GM20000 (cell line): Measurements from ENCODE around the gene C15orf62.

ENCODE experiments used
- DNase-seq: peaks from one replicate; pipeline ENCODE4 v3.0.0; 2012; ENCODE audit warnings: low spot score
- CTCF ChIP-seq: IDR thresholded peaks from 2 replicates; pipeline ENCODE4 v1.5.1; 2012; ENCODE audit warnings: mild to moderate bottlenecking, control low read depth; ENCODE audit errors: extremely low read depth, missing control alignments

Gene C15orf62

DNA sequence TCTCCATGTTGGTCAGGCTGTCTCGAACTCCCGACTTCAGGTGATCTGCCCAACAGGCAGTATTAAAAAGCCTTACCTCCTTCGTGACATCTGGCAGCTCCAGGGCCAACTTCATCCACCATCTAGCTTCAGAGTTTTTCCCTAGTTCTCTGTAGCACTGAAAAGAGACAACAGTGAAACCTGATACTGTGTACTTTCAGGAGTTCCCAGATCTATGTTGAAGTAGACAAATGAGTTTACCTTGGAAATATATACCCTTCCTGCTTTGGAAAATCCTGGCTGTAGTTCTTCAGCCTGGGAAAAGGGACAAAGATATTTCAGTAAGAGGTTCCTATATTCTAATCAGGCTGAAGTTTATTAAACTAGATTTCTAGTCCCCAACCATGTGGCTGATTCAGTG, 32.7 kb upstream of the C15orf62 start:
- no peak for TF ChIP-seq CTCF
- no peak for DNase-seq

DNA sequence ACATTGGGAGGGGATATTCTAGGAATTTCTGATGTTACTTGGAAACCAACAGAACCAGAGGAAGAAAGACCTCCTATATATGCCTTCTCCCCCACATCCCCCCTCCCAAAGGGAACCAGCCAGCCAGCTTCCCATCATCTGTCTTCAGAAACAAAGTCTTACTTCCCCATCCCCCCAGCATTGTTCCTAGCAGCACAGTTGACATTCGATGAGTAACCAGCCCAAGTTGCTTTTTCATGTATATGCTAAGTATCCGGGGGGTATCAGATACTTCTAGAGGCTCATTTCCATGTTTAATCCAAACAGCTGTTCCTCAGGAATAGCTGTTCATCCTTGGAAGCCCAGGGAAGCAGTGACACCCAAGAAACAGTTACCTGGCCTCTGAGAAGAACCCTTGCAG, 30.7 kb upstream of the C15orf62 start:
- DNase-seq: no peak
- no peak for TF ChIP-seq CTCF

GRCh38 chr15:40739854-40740253, 29.9 kb upstream of the C15orf62 start:
- no peak for DNase-seq
- no peak for TF ChIP-seq CTCF

DNA sequence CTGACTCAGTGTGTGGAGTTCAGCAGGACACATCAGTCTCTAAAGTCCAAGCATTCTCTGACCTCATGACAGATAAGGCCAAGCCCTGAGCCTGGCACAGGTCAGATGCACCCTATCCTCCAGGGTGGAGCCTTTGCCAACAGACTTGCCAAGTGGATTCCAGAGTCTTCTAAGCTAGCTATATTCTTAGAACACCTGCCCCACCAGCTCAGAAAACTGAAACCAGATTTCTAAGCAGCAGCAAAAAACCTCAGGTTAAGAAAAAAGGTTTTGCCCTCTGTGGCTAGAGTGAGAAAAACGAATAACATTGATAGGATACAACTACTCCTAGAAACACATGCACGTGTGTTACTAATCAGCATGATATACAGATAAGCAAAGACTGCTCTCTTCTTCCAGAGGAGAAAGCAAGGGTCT, 26.3 kb upstream of the C15orf62 start:
- no peak for TF ChIP-seq CTCF

DNA sequence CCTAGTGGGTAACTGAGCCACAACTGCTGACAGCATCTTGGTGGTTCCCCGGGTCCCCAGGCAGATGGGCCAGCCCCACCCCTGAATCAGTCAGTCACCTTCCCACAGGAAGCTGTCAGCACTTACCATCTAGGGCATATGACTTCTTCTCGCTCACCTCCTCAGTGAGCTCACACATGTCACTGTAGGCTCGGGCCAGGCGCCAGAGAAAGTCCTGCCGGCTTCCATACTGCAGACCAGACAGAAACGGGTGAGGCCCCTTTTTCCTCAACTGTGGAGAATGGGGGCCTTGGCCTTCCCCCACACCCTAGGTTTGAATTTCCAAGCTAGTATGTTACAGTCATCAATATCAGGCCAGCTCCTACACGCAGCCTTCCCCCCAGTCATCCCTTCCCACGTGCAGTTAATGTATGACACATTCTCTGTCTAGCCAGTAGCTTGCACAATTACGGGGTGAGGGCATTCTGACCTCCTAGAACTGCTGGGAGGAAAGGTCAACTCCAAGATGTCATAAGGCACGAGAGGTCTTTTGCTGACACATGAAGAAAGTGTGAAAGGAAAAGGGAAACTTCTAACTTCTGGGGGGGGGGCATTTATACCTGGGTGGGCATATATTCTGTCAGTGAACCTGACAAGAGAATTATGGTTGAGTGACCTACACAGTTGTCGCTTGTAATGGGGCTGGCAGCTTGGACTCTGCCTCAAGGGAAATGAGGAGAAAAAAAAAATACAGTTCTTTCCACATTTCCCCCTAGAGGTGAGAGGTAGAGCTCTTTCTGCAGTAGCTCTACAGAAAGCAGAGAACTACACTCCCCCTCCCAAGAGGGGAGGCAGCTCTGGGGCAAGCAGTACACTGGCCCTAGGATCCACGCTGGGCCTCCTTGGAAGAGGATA, 25.6 kb upstream of the C15orf62 start:
- no peak for DNase-seq
- no peak for TF ChIP-seq CTCF

More for the DNA sequence above, 26.3 kb upstream of the C15orf62 start:
- DNase-seq: no peak

- no peak for TF ChIP-seq CTCF
- no peak for DNase-seq
Measured at GRCh38 chr15:40744815-40745152, 25.0 kb upstream of the C15orf62 start.

DNA sequence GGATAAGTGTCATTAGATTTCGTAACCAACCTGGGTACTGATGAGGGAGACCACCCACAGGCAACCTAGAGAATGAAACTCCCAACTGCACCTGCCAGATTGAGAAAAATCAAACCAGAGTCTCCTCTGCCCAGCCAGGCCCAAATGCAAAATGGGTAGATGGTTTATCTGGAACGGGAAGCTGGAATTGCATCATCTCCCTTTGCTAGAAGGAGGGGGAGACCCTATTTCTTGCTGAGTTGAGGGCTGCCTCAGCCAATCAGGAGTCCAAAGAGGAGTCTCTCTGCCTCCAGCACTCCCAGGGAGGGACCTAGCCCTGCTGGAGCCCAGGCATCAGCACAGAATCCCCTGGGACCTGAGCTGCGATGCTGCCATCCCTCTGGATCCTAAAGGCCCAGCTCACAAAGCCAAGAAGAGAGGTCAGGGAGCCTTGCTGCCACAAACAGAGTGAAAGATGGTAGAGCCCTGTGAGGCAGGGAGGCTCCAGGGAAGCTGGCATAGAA, 22.8 kb upstream of the C15orf62 start:
- DNase-seq: no peak
- TF ChIP-seq CTCF: no peak
